Stomach (tissue), 4 donors: Measurements from ENCODE around the gene GLS.

Experiments
- EP300 ChIP-seq: sonication (generic); formaldehyde crosslinking; IDR thresholded peaks from one replicate; pipeline ENCODE4 v1.6.1; 2017; ENCODE audit warnings: antibody characterized with exemption
- POLR2A ChIP-seq, 4 donors: fragments of 450-650 bp; IDR thresholded peaks; one replicate each; pipeline ENCODE4 v1.6.1; 2016; ENCODE audit warnings: antibody characterized with exemption in 4 of 4, control low read depth in 2 of 4, mild to moderate bottlenecking in 1 of 4, moderate library complexity in 1 of 4
- TF ChIP-seq, protein P1 (sequence below), 7 experiments: fragments of 450-650 bp in 4 of 7; fragments of 200-600 bp in 3 of 7; sonication (generic) in 3 of 7; IDR thresholded peaks; one replicate each; pipeline ENCODE4 v1.5.1; 2016 to 2019; ENCODE audit warnings: antibody characterized with exemption in 7 of 7, control low read depth in 2 of 7, mild to moderate bottlenecking in 1 of 7

DNA sequence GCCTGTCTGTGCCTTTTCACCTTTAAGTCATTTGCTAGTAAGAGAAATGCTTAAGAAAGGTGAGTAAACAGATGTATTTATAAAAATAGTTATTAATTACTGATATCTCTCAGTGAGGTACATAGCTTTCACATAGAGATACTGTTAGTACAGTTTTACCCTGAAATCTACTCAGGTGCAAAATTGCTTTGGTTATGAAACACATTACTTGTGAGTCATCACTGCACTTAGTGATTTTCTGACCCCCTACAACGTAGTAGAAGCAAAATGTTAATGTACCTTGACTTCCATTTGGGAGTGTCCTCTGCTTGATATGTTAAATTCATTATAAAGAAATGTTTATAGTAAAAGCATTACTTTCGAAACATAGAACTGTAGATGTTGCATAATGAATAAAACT is 6.5 kb downstream of the GLS start:
- TF ChIP-seq, protein P1, sequence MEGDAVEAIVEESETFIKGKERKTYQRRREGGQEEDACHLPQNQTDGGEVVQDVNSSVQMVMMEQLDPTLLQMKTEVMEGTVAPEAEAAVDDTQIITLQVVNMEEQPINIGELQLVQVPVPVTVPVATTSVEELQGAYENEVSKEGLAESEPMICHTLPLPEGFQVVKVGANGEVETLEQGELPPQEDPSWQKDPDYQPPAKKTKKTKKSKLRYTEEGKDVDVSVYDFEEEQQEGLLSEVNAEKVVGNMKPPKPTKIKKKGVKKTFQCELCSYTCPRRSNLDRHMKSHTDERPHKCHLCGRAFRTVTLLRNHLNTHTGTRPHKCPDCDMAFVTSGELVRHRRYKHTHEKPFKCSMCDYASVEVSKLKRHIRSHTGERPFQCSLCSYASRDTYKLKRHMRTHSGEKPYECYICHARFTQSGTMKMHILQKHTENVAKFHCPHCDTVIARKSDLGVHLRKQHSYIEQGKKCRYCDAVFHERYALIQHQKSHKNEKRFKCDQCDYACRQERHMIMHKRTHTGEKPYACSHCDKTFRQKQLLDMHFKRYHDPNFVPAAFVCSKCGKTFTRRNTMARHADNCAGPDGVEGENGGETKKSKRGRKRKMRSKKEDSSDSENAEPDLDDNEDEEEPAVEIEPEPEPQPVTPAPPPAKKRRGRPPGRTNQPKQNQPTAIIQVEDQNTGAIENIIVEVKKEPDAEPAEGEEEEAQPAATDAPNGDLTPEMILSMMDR (IDR thresholded peaks at IDR 0.05) = no peak
- TF ChIP-seq POLR2A (IDR thresholded peaks at IDR 0.05) (no peak), EP300 (no peak)
